ENCODE measurements around the gene SLC4A9. TPM values are rescaled to one million over a fixed set of nuclear protein-coding genes. Genes with fewer than 3 reads are reported as not detected.

Gene SLC4A9
- total and polyA plus RNA-seq, 2 experiments from 2014 or later: 0.07 to 0.53 TPM

DNA sequence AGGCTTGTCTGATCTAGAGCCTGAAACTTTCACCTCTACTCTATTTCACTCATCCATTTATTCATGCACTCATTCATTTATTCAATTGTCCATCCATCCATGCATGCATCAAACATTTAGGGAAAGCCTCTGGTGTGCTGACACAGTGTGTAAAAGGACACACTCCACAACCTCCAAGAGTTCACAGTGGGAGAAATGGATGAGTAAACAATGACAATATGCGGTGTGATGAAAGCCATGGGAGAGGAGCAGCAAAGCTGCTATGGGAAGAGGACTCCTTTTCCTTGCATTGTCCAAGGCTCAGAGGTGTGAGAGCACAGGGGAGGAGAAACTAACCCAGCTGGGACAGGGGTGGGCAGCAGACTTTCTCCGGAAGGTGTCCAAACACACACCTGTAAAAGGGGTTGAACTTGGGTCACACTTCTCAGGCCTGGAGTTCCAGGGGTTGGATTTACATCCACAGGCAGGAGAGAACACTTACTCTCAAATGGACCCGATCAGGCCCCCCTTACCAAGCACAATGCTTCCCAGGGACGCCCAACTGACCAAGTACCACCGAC lies 35.9 kb upstream of the SLC4A9 start:
- Histone ChIP-seq H3K27me3 (no peaks in the 10 kb centered on the region), H3K9me2 (replicated peaks; ENCODE audit: insufficient read depth) (no peaks in the 10 kb centered on the region), H3K27ac (no peak overlapping the region), H3K79me2 (no peaks in the 10 kb centered on the region), H2AFZ (no peak overlapping the region), H3K4me3 (no peak overlapping the region), H3K9me3 (ENCODE audit: low read depth) (no peaks in the 10 kb centered on the region), H3K36me3 (replicated peaks; ENCODE audit: insufficient read depth, low read depth) (no peaks in the 10 kb centered on the region), H3K4me1 (ENCODE audit: insufficient read depth) (peaks cover 15% of the 10 kb centered on the region), H3K4me2 (no peak overlapping the region), H4K20me1 (ENCODE audit: insufficient read depth, poor library complexity, severe bottlenecking) (no peaks in the 10 kb centered on the region)
- TF ChIP-seq EZH2phosphoT487 (IDR thresholded peaks at IDR 0.05; ENCODE audit: low read depth, severe bottlenecking, unreplicated experiment): no peak
- no peak for TF ChIP-seq EZH2 (IDR thresholded peaks at IDR 0.05; ENCODE audit: borderline replicate concordance)
- TF ChIP-seq, protein P1, sequence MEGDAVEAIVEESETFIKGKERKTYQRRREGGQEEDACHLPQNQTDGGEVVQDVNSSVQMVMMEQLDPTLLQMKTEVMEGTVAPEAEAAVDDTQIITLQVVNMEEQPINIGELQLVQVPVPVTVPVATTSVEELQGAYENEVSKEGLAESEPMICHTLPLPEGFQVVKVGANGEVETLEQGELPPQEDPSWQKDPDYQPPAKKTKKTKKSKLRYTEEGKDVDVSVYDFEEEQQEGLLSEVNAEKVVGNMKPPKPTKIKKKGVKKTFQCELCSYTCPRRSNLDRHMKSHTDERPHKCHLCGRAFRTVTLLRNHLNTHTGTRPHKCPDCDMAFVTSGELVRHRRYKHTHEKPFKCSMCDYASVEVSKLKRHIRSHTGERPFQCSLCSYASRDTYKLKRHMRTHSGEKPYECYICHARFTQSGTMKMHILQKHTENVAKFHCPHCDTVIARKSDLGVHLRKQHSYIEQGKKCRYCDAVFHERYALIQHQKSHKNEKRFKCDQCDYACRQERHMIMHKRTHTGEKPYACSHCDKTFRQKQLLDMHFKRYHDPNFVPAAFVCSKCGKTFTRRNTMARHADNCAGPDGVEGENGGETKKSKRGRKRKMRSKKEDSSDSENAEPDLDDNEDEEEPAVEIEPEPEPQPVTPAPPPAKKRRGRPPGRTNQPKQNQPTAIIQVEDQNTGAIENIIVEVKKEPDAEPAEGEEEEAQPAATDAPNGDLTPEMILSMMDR (IDR thresholded peaks at IDR 0.05; ENCODE audit: poor library complexity): no peak
- no peak for DNase-seq (ENCODE audit: low spot score)
- WGBS (ENCODE audit: low lambda C conversion rate, missing lambda C conversion rate): 80% methylated on average over 5 of the region's 5 CpGs

DNA sequence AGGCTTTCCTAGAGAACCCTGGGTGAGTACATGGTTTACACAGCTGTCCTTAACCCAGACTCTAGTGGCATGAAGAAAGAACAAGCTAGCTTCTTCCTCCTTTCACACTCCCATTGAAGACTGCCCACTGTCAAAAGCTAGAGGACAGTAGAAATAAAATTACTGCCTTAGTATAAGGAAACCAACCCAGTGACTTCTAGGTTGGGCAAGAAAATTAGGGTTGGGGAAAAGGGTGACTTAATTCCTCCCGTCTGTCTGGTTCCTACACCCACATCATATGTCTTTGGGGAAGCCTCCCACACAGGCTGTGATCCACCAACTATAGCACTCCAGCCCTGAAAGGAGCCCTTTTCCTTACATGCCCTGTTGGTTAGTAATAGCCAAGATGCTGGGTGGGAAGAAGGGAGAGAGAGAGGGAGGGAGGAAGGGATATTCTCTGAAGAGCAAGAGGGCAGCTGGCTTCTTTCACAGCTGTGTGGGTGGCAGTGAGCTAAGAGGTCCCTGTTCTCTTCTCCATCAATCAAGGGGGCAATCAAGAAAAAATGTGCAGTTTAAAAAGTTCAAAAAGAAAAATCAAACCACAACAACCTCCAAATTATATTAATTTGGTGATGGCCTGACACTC lies 35.3 kb upstream of the SLC4A9 start:
- Histone ChIP-seq H3K27ac (no peak overlapping the region), H4K20me1 (ENCODE audit: insufficient read depth, poor library complexity, severe bottlenecking) (no peaks in the 10 kb centered on the region), H3K9me3 (ENCODE audit: low read depth) (no peaks in the 10 kb centered on the region), H3K4me1 (ENCODE audit: insufficient read depth) (peaks cover 15% of the 10 kb centered on the region), H3K9me2 (replicated peaks; ENCODE audit: insufficient read depth) (no peaks in the 10 kb centered on the region), H3K4me2 (no peak overlapping the region), H3K36me3 (replicated peaks; ENCODE audit: insufficient read depth, low read depth) (no peaks in the 10 kb centered on the region), H2AFZ (no peak overlapping the region), H3K79me2 (no peaks in the 10 kb centered on the region), H3K4me3 (no peak overlapping the region), H3K27me3 (no peaks in the 10 kb centered on the region)
- DNase-seq (ENCODE audit: low spot score): no peak
- TF ChIP-seq EZH2 (IDR thresholded peaks at IDR 0.05; ENCODE audit: borderline replicate concordance) (no peak), EZH2phosphoT487 (IDR thresholded peaks at IDR 0.05; ENCODE audit: low read depth, severe bottlenecking, unreplicated experiment) (no peak)
- TF ChIP-seq, protein P1 (IDR thresholded peaks at IDR 0.05; ENCODE audit: poor library complexity): no peak
- 78% methylated on average over 1 of the region's 1 CpG for WGBS (ENCODE audit: low lambda C conversion rate, missing lambda C conversion rate)

DNA sequence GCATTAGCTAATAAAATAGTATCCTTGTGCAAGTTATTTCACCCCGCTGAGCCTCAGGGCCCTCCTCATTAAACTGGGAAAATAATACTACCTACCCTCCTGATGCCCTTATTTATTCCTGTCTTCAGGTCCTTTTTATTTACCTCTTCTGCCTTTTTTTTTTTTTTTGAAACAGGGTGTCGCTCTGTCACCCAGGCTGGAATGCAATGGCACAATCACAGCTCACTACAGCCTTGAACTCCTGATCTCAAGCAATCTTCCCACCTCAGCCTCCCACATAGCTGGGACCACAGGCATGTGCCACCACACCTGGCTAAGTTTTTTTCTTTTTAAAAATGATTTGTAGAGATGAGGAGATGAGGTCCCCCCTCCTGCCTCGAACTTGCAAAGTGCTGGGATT lies 34.5 kb upstream of the SLC4A9 start:
- no peaks in the 10 kb centered on the region for H3K9me3 ChIP-seq (ENCODE audit: low read depth)
- no peaks in the 10 kb centered on the region for H3K9me2 ChIP-seq (replicated peaks; ENCODE audit: insufficient read depth)
- no peaks in the 10 kb centered on the region for H3K36me3 ChIP-seq (replicated peaks; ENCODE audit: insufficient read depth, low read depth)
- H3K4me2 ChIP-seq: no peak overlapping the region
- WGBS (ENCODE audit: low lambda C conversion rate, missing lambda C conversion rate): 90% methylated on average over 3 of the region's 3 CpGs
- no peak overlapping the region for H3K4me3 ChIP-seq
- H2AFZ ChIP-seq: no peak overlapping the region
- H3K27me3 ChIP-seq: no peaks in the 10 kb centered on the region
- H3K4me1 ChIP-seq (ENCODE audit: insufficient read depth): peaks cover 15% of the 10 kb centered on the region
- no peaks in the 10 kb centered on the region for H3K79me2 ChIP-seq
- no peaks in the 10 kb centered on the region for H4K20me1 ChIP-seq (ENCODE audit: insufficient read depth, poor library complexity, severe bottlenecking)
- TF ChIP-seq EZH2 (IDR thresholded peaks at IDR 0.05; ENCODE audit: borderline replicate concordance): no peak
- TF ChIP-seq EZH2phosphoT487 (IDR thresholded peaks at IDR 0.05; ENCODE audit: low read depth, severe bottlenecking, unreplicated experiment): no peak
- TF ChIP-seq, protein P1 (IDR thresholded peaks at IDR 0.05; ENCODE audit: poor library complexity): no peak
- no peak for DNase-seq (ENCODE audit: low spot score)
- no peak overlapping the region for H3K27ac ChIP-seq

All from hepatocyte (in vitro differentiated cells).